GM04504 (cell line): ENCODE results near the gene CASZ1.

Source experiments
- DNase-seq: peaks from one replicate; pipeline ENCODE4 v3.0.0-alpha.2; 2012; ENCODE audit warnings: low read depth

CASZ1 gene

DNA sequence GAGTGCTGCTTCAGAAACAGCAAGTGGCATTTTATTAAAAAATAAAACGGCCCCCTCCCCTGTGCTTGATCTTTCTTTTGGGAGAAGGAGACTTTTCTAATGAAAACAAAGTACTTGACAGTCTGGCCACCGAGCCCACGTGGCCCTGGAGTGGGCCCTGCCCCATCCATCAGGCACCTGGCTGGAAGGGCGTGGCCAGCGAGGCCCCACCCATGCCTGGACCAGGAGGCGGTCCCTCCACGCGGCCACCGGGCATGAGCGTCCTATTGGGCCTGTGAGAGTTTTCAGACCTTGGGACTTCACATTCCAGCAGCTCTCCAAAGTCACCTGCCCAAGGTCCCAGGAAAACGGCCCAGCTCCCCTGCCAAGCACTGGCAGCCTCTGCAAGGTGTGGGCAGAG, 144.7 kb downstream of the CASZ1 start:
- DNase-seq: no peak

- DNase-seq: no peak
These were observed 145.1 kb downstream of the CASZ1 start for GRCh38 chr1:10651389-10651766.

- DNase-seq: no peak
These were observed 145.7 kb downstream of the CASZ1 start for GRCh38 chr1:10650556-10651388.

DNA sequence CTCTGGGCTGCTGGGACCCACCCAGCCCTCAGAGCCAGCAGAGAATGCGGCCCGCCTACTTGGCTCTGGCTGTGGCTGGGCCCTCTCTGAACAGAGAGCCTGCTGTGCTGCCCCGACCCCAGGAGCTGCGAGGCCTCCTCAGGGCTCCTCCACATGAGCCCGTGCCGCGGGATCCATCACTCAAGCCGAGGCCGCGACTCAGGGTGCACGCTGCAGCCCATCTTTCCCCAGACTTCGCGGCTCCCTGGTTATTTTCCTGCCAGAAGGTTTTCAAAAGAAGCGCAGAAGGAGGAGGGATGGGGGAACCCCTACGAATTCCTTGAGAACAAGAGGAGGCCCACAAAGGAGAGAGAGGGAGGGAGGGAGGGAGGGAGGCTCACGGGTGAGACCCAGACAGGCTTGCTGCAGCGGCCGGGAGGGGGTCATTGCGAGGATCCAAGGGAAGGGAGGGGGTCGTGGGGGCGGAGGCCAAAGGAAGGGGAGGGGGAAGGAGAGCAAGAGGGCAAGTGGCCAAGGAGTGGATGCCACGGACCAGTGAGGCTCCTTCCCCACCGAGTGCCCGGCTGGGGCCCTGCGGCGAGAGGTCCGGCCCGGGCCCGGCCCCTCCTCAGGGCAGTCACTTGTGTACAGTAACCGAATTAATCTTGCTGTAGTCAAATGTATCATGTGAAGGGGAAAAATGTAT, 146.8 kb downstream of the CASZ1 start:
- no peak for DNase-seq

DNA sequence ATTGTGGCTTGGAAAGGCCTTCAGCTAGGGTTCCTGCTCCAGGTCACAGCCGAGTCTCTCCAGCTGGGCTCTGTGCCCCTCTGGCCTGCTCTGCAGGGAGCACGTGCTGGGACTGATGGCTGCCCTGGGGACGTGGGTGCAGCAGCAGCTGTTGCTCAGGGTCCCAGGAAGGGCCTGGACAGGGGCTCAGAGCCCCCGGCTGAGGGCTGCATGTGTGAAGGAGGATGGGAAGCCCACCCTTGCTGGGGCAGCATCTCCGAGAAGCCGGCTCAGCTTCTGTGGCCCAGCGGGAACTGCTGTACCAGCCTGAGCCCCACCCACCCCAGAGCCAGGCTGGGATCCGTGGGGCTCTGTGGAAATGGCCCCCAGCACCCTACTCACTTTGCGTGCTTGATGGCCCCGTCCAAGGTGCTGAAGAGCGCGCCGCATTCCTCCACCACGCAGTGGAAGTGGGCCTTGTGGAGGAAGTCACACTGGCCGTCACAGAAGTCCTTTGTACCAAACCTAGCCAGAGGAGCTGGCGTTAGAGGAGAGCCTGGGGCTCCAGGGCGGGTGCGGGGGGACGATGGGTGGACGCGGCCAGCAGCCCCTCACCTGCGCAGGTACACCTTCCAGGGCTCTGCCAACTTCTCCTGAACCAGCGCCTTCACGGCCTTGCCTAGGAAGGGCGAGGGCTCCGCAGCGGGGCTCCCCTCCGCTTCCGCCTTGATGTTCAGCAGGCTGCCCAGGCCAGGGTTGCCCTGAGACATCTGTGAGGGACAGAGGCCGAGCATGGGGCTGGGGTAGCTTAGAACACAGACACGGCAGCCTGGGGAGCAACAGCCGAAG, 147.5 kb downstream of the CASZ1 start:
- no peak for DNase-seq

DNA sequence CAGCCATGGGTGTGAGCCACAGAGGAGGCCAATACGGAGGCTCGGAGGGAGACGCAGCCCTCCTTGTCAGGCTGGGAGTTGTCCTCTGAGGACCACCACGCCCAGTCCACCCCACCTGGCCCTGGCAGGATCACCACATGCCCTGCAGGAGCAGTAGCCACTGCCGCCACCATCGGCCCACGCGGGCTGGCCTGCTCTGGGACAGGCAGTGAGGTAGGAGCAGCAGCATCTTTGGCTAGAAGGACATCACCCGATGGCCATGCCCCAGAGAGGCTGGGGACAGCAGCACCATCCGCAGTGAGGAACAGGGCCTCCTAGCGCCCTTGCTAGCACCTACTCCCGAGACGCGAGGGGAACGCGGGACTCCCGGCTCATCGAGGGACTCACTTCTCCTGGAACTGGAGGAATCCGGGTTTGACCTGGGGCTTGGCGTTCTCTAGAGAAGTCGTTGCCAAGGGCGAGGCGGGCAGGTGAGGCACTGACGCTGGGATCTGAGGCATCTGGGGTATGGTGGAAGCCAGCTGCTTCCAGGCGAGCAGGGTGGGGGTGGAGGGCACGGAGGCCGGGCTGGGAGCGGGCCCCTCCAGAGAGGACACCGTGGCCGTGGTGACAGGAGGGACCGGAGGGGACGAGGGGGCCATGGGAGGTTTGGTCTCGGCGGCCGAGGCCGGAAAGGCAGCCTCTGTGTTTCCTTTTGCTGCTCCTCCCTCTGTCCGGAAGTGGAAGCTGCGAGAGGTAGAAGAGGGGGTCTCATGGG, 148.9 kb downstream of the CASZ1 start:
- DNase-seq: no peak

- peak; percentile 35 for DNase-seq
These were observed 150.0 kb downstream of the CASZ1 start for GRCh38 chr1:10646347-10646861.

DNA sequence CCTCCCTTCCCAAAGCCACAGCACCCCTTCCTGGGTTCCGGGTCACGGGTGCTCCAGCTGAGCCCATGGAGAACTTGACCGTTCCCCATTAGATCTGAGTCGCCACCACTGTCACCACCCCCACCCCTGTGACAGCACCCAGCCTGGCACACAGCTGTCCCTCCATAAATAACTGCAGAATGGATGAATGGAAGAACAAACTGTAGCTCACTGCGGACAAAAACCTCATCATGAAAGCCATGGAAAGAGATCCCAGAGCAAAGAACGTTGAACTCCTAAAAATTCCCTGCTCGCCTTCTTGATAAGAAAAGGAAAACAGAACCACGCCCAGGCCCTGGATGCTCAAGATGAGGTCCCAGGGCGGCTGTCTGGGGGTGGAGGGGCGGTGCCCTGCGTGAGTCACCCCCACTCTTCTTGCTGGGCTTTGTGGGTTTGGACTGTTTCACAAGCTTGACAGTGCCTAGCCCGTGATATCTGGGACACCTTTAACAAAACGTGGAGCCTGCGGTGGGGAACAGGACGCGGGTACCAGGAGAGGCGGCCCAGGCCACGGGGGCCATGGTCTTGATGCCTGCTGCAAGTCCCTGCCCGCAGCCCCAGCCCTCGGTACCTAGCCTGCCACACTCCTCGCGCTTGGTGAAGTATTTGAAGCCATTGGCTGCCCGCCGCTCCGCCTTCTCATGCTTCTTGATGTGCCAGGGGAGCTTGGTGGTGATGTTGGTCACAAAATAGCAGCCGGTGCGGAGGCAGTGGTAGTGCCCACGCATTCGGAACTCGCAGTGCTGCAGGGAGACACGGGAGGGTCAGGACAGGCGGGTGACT, 151.9 kb downstream of the CASZ1 start:
- no peak for DNase-seq

GRCh38 chr1:10643607-10644306, 152.7 kb downstream of the CASZ1 start:
- DNase-seq: no peak

DNA sequence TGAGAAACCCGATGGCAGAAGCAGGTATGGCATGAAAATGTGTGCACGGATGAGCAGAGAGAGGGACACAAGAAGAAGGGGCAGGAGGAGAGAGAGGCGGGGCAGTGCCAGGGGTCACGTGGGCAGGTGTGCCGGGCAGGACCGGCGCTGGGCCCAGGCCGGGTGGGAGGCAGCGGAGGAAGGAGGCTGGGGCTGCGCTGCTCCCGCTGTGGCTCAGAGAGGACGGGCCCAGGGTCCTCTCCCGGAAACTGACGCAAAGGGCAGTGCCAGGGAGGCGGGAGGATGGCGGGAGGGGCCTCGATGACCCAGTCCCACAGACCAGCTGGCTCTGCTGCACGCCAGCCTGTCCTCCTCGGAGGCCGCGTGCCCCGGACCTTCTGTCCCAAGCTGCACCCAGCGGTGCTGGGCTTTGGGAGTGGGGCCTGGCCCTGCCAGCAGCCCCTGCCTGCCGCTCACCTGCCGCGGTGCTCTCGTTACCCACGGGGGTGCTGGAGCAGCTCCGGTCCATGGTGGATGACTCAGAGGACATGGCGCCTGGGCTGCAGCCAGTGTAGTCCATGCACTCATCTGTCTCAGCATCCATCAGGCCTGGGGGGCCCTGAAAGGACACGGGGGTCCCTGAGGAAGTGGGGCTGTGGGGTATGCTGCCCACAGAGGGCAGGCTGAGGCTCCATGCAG, 153.9 kb downstream of the CASZ1 start:
- no peak for DNase-seq

DNA sequence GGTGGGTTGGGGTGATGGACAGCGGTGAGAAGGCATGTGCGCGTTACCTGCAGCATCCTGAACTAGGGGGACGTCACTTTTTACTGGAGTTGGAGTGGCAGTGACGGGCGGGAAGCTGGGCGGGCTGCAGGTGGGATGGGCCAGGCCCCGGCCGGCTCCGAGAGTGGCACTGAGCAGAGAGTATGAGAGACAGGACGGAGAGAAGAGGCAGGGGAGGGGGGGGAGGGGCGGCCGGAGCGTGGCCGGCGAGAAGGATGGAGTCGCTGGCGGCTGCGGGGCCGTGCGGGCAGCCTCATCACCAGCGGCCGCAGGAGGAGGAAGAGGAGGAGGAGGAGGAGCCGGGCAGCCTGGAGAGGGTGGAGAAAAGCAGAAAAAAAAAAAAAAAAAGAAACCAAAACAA, 154.5 kb downstream of the CASZ1 start:
- DNase-seq: no peak

DNA sequence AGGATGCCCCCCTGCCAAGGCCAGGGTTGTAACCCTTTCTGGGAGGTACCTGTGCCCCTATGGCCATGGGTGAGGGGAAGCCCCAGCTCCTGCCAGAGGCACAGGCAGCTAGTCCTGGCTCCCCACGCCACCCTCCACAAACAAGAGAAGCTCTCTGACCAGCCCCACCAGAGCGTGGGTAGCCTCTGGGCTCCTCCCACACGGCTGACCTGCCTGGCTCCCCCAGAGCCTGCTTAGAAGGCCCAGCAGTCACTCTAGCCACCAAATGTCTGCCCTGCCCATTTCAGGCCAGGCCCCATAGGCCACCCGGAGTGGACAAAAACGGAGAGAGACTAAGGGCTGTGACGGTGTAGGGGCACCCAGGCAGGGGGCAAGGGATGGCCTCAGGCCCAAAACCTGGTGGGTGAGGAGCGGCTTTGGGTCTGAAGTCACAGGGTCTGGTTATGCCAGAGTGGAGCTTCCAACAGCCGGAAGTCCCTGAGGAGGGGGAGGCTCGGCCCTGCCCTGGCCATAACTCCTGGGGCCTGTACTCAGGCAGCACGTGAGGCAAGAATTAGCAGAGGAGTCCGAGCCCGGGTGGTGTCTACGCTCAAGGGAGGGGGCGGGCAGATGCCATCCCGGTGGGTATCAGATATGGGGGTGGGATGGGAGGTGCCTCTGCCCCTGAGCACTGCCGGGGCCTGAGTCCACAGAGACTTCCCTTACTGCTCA, 155.4 kb downstream of the CASZ1 start:
- no peak for DNase-seq

DNA sequence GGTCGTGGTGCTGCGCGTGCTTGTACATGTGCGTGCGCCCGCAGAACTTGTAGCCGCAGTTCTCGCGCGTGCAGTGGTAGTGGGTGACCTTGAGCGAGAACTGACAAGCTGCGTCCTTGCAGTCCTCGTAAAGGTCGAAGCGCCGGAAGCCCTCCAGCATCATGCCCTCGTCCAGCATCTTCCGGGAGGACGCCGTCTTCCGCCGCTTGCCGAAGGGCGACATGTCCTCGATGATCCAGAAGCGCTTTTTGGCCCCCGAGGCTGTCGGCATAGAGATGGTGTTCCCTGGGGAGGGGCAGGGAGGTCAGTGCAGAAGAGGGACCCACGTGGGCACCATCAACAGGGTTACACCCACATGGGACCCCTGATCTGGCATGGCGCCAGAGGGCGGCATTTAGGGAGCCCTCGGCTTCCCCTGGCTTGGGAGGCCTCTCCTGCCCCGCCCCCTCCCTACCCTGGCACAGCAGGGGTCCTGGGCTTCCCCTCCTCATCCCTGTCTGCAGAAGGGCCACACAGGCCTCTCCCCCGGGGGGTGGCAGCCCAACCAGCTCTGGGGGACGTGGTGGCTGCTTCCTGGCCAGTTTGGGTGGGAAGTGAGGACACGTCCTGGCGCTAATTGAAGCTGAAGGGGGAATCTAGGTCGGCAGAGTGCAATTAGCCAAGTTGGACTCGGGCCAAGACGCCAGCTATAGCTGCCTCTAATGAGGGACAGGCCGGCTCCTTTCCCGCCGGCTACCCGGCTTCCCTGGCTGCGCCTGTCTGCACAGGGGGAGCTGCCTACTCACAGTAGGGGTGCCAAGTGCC, 156.5 kb downstream of the CASZ1 start:
- no peak for DNase-seq

GRCh38 chr1:10639011-10639774, 157.3 kb downstream of the CASZ1 start:
- DNase-seq: no peak

- DNase-seq: no peak
These were observed 157.9 kb downstream of the CASZ1 start for GRCh38 chr1:10638559-10639005.

GRCh38 chr1:10637834-10638558, 158.4 kb downstream of the CASZ1 start:
- no peak for DNase-seq

DNA sequence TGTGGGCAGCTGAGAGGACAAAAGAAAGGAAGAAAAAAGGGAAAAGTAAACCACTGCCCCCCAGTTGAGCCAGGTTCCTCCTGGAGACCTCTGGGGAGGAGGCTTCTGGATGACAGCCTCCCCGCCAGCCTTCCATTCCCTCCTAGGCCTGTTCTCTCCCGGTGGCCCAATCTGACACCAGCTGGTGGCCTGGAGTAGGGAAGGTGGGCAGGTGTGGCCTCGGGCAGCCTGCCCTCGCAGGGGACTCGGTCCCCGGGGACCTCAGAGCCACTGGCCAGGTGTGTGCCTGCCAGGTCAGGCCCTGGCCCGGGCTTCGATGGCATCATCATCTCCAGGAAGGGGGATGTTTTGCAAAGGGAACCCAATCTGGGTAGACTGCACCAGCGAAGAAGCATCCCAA, 159.0 kb downstream of the CASZ1 start:
- DNase-seq: no peak
